NCI-H2107 (cell line): ENCODE results near the gene EHMT2.
A peak's percentile ranks its signal among the peaks of the same experiment; 100 is the strongest.
"Not testable (repeated sequence)": the region's sequence is repeated elsewhere in the genome, so short reads cannot be mapped to it uniquely, and the experiment has no call there.

Experiments used
- DNase-seq: peaks from one replicate; lab custom pipeline; 2025; lab: John Stamatoyannopoulos, UW

The EHMT2 gene

GRCh38 chr6:31897612-31898382 is at the start of gene EHMT2:
Gene EHMT2 (minus strand): TSS chr6:31897698. CDS start chr6:31897677, 21 bp downstream.
- DNase-seq: peak; percentile 26

DNA sequence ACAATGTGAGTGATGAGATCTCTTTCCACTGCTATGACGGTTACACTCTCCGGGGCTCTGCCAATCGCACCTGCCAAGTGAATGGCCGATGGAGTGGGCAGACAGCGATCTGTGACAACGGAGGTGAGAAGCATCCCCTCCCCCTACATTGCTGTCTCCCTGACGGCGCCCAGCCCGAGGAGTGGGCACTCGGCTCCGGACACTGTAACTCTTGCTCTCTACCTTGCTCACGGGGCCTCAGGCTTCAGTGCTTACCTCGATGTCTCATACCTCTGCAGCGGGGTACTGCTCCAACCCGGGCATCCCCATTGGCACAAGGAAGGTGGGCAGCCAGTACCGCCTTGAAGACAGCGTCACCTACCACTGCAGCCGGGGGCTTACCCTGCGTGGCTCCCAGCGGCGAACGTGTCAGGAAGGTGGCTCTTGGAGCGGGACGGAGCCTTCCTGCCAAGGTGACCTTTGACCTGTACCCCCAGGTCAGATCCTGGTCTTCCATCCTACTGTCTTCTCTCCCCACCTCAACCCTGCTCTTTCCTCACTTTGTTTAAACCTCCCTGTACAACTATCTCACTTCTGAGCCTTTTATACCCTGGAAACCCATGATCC is 49.7 kb upstream of the EHMT2 start:
- no peak for DNase-seq

DNA sequence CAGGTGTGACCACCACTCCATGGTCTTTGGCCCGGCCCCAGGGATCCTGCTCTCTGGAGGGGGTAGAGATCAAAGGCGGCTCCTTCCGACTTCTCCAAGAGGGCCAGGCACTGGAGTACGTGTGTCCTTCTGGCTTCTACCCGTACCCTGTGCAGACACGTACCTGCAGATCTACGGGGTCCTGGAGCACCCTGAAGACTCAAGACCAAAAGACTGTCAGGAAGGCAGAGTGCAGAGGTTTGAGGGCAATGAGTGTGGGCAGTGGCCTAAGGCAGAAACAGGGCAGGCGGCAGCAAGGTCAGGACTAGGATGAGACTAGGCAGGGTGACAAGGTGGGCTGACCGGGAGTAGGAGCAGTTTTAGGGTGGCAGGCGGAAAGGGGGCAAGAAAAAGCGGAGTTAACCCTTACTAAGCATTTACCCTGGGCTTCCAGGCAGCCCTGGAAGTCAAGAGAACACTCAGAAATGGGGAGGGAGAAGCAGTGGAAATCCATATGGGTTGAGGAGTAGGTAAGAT is 48.9 kb upstream of the EHMT2 start:
- no peak for DNase-seq

- DNase-seq: no peak
Observed at GRCh38 chr6:31945507-31946369, 48.2 kb upstream of the EHMT2 start, which contains the start of gene CFB. Gene CFB (plus strand): TSS chr6:31946095. CDS start chr6:31946222, 127 bp downstream.

DNA sequence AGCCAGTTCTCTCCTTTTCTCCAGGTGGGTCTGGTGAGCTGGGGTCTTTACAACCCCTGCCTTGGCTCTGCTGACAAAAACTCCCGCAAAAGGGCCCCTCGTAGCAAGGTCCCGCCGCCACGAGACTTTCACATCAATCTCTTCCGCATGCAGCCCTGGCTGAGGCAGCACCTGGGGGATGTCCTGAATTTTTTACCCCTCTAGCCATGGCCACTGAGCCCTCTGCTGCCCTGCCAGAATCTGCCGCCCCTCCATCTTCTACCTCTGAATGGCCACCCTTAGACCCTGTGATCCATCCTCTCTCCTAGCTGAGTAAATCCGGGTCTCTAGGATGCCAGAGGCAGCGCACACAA is 47.6 kb upstream of the EHMT2 start:
- DNase-seq: no peak

DNA sequence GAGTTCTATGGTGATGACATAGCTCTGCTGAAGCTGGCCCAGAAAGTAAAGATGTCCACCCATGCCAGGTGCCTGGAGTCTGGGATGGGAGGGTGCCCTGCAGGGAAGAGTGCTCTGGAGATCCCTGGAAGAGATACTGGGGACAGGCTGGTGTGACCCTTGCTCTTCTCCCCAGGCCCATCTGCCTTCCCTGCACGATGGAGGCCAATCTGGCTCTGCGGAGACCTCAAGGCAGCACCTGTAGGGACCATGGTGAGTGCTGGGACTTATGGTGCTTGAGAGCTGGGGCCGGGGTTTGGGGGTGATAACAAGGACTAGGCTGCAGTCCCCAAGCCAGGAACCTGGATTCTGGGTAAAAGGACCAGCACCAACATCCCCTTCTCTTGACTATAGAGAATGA is 46.2 kb upstream of the EHMT2 start:
- no peak for DNase-seq

- DNase-seq: no peak
Observed at GRCh38 chr6:31940256-31940664, 42.8 kb upstream of the EHMT2 start.

GRCh38 chr6:31935823-31936222 is 38.3 kb upstream of the EHMT2 start:
- no peak for DNase-seq

- no peak for DNase-seq
Observed at GRCh38 chr6:31935021-31935420, 37.5 kb upstream of the EHMT2 start.

DNA sequence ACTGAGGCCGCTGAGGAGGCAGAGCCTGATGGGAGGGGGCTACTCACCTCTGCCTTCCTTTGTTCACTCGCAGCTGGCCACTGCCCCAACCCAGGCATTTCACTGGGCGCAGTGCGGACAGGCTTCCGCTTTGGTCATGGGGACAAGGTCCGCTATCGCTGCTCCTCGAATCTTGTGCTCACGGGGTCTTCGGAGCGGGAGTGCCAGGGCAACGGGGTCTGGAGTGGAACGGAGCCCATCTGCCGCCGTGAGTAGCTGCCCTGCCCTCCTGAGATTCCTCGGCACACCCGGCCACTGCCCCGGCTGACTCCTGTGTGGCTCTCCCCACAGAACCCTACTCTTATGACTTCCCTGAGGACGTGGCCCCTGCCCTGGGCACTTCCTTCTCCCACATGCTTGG is 36.0 kb upstream of the EHMT2 start:
- no peak for DNase-seq

DNA sequence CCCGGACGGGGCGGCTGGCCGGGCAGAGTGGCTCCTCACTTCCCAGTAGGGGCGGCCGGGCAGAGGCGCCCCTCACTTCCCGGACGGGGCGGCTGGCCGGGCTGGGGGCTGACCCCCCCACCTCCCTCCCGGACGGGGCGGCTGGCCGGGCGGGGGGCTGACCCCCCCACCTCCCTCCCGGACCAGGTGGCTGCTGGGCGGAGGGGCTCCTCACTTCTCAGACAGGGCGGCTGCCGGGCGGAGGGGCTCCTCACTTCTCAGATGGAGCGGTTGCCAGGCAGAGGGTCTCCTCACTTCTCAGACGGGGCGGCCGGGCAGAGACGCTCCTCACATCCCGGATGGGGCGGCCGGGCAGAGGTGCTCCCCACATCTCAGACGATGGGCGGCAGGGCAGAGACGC is 34.6 kb upstream of the EHMT2 start:
- not testable (repeated sequence) for DNase-seq

DNA sequence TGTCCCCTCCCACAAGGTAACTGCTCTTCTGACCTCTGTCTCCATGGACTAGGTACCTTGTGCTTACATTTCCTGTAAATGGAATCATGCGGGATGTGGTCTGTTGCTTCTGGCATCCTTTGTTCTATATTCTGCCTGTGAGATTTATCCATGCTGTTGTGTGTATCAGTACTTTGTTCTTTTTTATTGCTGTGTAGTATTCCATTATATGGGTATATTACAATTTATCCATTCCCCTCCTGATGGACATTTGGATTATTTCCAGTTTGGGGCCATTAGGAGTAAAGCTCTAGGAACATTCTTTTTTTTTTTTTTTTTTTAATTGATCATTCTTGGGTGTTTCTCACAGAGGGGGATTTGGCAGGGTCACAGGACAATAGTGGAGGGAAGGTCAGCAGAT is 33.5 kb upstream of the EHMT2 start:
- DNase-seq: no peak

DNA sequence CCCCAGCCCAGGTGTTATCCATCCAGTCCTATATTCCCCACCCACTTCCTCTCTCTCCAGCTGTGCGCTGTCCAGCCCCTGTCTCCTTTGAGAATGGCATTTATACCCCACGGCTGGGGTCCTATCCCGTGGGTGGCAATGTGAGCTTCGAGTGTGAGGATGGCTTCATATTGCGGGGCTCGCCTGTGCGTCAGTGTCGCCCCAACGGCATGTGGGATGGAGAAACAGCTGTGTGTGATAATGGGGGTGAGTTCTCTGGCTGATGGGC is 31.1 kb upstream of the EHMT2 start:
- no peak for DNase-seq

DNA sequence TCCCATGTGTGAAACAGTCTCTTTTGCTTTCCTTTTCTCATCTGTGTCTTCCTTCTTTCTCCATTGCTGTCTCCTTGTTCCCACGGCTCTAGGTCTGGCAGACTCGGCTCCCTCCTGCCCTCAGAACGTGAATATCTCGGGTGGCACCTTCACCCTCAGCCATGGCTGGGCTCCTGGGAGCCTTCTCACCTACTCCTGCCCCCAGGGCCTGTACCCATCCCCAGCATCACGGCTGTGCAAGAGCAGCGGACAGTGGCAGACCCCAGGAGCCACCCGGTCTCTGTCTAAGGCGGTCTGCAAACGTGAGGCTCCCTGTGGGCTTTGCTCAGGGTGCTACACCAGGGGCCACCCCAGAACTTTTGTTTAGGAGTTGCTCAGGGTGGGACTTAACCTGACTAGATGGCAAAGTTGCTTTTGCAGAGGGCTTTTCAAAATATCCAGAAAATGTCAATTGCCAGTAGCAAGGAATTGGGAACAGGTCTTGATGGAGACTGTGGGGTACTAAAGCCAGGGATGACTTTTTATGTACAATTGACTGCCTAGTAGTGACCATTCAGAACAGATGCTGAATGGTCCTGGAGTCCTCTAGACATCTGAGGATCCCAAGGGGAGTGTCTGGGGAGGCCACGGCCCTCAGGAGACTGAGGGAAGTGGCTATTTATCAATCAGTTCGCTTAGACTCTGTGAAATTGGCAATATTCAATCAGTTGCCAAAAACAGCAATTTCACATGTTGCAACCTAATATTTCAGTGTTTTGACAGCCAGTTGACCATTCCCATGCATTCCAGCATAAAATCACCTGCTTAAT is 30.6 kb upstream of the EHMT2 start:
- no peak for DNase-seq

DNA sequence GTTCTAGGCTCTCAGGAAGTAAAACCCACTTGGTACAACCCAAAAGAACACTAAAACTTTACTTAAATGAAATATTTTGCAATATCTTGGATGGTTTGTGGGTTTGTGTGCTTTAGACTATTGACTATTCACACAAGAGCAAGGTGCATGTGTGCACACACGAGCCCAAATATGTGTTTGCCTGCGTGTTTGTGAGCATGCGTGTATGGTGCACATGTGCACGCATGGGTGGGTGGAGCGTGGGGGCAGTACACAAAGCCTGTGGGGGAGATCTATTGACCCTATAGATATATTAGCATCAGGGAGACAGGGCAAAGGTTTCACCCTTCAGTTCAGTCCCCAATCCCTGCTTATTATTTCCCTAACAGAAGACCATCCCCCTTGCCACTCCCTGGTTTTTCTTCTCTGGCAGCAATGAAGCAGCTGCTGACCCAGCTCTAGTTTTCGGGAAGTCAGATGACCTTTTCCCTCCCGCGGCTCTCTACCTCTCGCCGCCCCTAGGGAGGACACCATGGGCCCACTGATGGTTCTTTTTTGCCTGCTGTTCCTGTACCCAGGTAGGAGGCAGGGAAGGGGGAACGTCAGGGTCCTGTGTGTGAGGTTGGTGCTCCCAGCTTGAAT is 29.9 kb upstream of the EHMT2 start, which contains the start of gene C2:
C2 (plus strand) TSS at position 476 of the 621 bp plus-strand sequence; CDS start at position 512, 36 bp downstream.
- no peak for DNase-seq

GRCh38 chr6:31922942-31923341 is 25.4 kb upstream of the EHMT2 start:
- no peak for DNase-seq

DNA sequence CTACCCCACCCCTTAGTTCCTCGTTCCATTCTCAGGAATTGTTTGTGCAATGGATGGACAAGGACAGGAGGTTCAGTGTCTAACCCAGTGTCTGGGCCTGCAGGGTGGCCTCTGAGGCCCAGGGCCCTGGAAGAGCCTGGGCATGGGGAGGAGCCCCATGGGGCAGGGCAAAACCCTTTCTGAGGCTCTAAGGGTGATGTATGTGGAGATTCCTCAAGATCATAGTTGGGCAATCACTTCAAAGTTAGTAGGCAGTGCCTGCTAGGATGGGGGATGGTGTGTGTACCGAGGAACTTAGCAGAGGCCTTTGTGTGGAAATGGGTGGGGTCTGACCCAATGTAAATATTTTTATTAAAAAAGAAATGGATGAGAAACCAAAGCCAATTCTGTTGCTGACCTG is 23.3 kb upstream of the EHMT2 start:
- DNase-seq: no peak

GRCh38 chr6:31919624-31920303 is 22.3 kb upstream of the EHMT2 start:
- DNase-seq: no peak

DNA sequence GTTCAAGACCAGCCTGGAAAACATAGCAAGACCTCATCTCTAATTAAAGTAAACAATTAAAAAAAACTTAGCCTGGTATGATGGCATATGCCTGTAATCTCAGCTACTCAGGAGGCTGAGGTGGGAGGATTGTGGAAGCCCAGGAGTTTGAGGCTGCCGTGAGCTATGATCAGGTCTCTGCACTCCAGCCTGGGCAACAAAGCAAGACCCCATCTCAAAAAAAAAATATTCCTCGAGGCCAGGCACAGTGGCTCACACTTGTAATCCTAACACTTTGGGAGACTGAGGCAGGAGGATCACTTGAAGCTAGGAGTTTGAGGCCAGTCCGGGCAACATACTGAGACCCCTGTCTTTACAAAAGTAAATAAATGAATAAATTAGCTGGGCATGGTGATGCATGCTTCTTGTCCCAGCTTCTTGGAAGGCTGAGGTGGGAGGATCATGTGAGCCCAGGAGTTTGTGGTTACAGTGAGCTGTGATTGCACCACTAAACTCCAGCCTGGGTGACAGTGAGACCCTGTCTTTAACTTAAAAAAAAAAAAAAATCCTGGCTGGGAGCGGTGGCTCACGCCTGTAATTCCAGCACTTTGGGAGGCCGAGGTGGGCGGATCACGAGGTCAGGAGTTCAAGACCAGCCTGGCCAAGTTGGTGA is 20.7 kb upstream of the EHMT2 start:
- DNase-seq: no peak

GRCh38 chr6:31915756-31916155 is 18.3 kb upstream of the EHMT2 start:
- no peak for DNase-seq
